Activated T-cell treated with anti-CD3 and anti-CD28 coated beads for 24 hours (primary cell): Measurements from ENCODE around the gene SORBS2.

ENCODE experiments used
- DNase-seq: peaks from one replicate; pipeline ENCODE4 v3.0.0-alpha.2; 2020; ENCODE audit warnings: low read depth

Gene SORBS2

GRCh38 chr4:185638093-185638492 is 173.9 kb downstream of the SORBS2 start:
- no peak for DNase-seq

- no peak for DNase-seq
Observed at GRCh38 chr4:185637163-185637875, 174.7 kb downstream of the SORBS2 start.

- no peak for DNase-seq
Observed at GRCh38 chr4:185634066-185634652, 177.8 kb downstream of the SORBS2 start.

- no peak for DNase-seq
Observed at GRCh38 chr4:185626798-185627197, 185.2 kb downstream of the SORBS2 start.

GRCh38 chr4:185625503-185625902 is 186.5 kb downstream of the SORBS2 start:
- DNase-seq, result no peak

- DNase-seq, result no peak
Observed at GRCh38 chr4:185624259-185624589, 187.8 kb downstream of the SORBS2 start.

GRCh38 chr4:185623444-185624258 is 188.3 kb downstream of the SORBS2 start:
- DNase-seq, result no peak

- DNase-seq, result no peak
Observed at GRCh38 chr4:185608185-185608584, 203.8 kb downstream of the SORBS2 start.

GRCh38 chr4:185602397-185602796 is 209.6 kb downstream of the SORBS2 start:
- DNase-seq, result no peak

GRCh38 chr4:185600801-185601434 is 211.1 kb downstream of the SORBS2 start:
- no peak for DNase-seq

- DNase-seq, result no peak
Observed at GRCh38 chr4:185599553-185600243, 212.3 kb downstream of the SORBS2 start.

GRCh38 chr4:185598846-185599552 is 213.0 kb downstream of the SORBS2 start:
- DNase-seq, result no peak

GRCh38 chr4:185597532-185598188 is 214.3 kb downstream of the SORBS2 start:
- DNase-seq, result peak; percentile 56

- DNase-seq, result no peak
Observed at GRCh38 chr4:185592845-185593488, 219.0 kb downstream of the SORBS2 start.

- no peak for DNase-seq
Observed at GRCh38 chr4:185592438-185592837, 219.6 kb downstream of the SORBS2 start.

- DNase-seq, result no peak
Observed at GRCh38 chr4:185591679-185592141, 220.3 kb downstream of the SORBS2 start.

- no peak for DNase-seq
Observed at GRCh38 chr4:185590982-185591381, 221.0 kb downstream of the SORBS2 start.

- DNase-seq, result no peak
Observed at GRCh38 chr4:185589067-185589836, 222.7 kb downstream of the SORBS2 start.

- peak; percentile 72 for DNase-seq
Observed at GRCh38 chr4:185587427-185588161, 224.4 kb downstream of the SORBS2 start.
